ENCODE measurements around the gene FAF1. TPM values are rescaled to one million over a fixed set of nuclear protein-coding genes. Genes with fewer than 3 reads are reported as not detected.
"Not testable (repeated sequence)": the region's sequence is repeated elsewhere in the genome, so short reads cannot be mapped to it uniquely, and the experiment has no call there.

FAF1 gene
- total RNA-seq, 4 donors from 2014 or later = 25.1 to 74.6 (median 37.2) TPM

GRCh38 chr1:50964863-50965262 is 4.8 kb upstream of the FAF1 start:
- Histone ChIP-seq H3K9me3 (no peaks in the 10 kb centered on the region), H3K36me3 (no peaks in the 10 kb centered on the region), H3K4me3 (no peak overlapping the region), H3K27me3 (no peaks in the 10 kb centered on the region), H3K27ac (no peak overlapping the region), H3K4me1 (peaks cover 0 to 19% (median 12%) of the 10 kb centered on the region in 4 donors)
- 89 to 97% methylated on average over 8 to 11 of the region's 11 CpGs for WGBS, 2 donors (ENCODE audit: low coverage in 1 of 2)
- intact Hi-C loops (cut with DNase I; ENCODE audit: low total_unique reads) (no loop called here), in situ Hi-C loops (cut with MboI; ENCODE audit: low pct_ligation_motif_present in 1 of 4, low pct_unique_long_range_greater_than_20kb in 1 of 4, low sequenced_read_pairs in 3 of 4) (no loop called here)
- DNase-seq = no peak
- TF ChIP-seq POLR2AphosphoS5 (IDR thresholded peaks at IDR 0.05) = no peak
- TF ChIP-seq CTCF (IDR thresholded peaks at IDR 0.05) = no peak
- TF ChIP-seq POLR2A (IDR thresholded peaks at IDR 0.05) = no peak
- no peak for TF ChIP-seq EP300 (IDR thresholded peaks at IDR 0.05; ENCODE audit: low read depth)

GRCh38 chr1:50959303-50959912 is 659 bp downstream of the FAF1 start:
- 1% methylated on average over 13 to 29 of the region's 38 CpGs for whole genome bisulfite sequencing, 2 donors (ENCODE audit: low coverage in 1 of 2)
- peak overlapping the region; percentile 56 to 82 (median 69) for H3K4me3 ChIP-seq
- H3K27ac ChIP-seq = peak overlapping the region; percentile 84 to 97 (median 88)
- no peaks in the 10 kb centered on the region for H3K36me3 ChIP-seq
- no peaks in the 10 kb centered on the region for H3K27me3 ChIP-seq
- TF ChIP-seq EP300 (IDR thresholded peaks at IDR 0.05; ENCODE audit: low read depth) = no peak
- TF ChIP-seq CTCF (IDR thresholded peaks at IDR 0.05) = no peak
- TF ChIP-seq POLR2AphosphoS5 (IDR thresholded peaks at IDR 0.05) = no peak
- no peak for TF ChIP-seq POLR2A (IDR thresholded peaks at IDR 0.05)
- intact Hi-C loops (cut with DNase I; ENCODE audit: low total_unique reads) = no loop called here
- H3K4me1 ChIP-seq = peaks cover 9 to 31% (median 14%) of the 10 kb centered on the region in 4 donors
- no peaks in the 10 kb centered on the region for H3K9me3 ChIP-seq
- peak; percentile 35 for DNase-seq
- in situ Hi-C loops (cut with MboI; ENCODE audit: low pct_ligation_motif_present in 1 of 4, low pct_unique_long_range_greater_than_20kb in 1 of 4, low sequenced_read_pairs in 3 of 4) = no loop called here

- WGBS, 2 donors (ENCODE audit: low coverage in 1 of 2) = 69 to 73% methylated on average over 1 of the region's 1 CpG
Observed at GRCh38 chr1:50955116-50955515, 5.0 kb downstream of the FAF1 start.

GRCh38 chr1:50952566-50952965 is 7.5 kb downstream of the FAF1 start:
- H3K4me1 ChIP-seq = peaks cover 0 to 27% (median 4%) of the 10 kb centered on the region in 4 donors
- in situ Hi-C loops (cut with MboI; ENCODE audit: low pct_ligation_motif_present in 1 of 4, low pct_unique_long_range_greater_than_20kb in 1 of 4, low sequenced_read_pairs in 3 of 4); intact Hi-C loops (cut with DNase I; ENCODE audit: low total_unique reads); H3K27ac ChIP-seq; DNase-seq; H3K36me3 ChIP-seq; H3K4me3 ChIP-seq; H3K9me3 ChIP-seq; H3K27me3 ChIP-seq: not testable (repeated sequence)
- 93 to 96% methylated on average over 5 to 23 of the region's 31 CpGs for WGBS, 2 donors (ENCODE audit: low coverage in 1 of 2)

More at GRCh38 chr1:50955116-50955515, 5.0 kb downstream of the FAF1 start:
- Histone ChIP-seq H3K27ac (no peak overlapping the region), H3K27me3 (no peaks in the 10 kb centered on the region), H3K4me3 (no peak overlapping the region), H3K36me3 (no peaks in the 10 kb centered on the region), H3K9me3 (no peaks in the 10 kb centered on the region), H3K4me1 (peaks cover 9 to 39% (median 12%) of the 10 kb centered on the region in 4 donors)
- TF ChIP-seq EP300 (IDR thresholded peaks at IDR 0.05; ENCODE audit: low read depth) (no peak), POLR2A (IDR thresholded peaks at IDR 0.05) (no peak), POLR2AphosphoS5 (IDR thresholded peaks at IDR 0.05) (no peak), CTCF (IDR thresholded peaks at IDR 0.05) (no peak)
- DNase-seq = no peak
- intact Hi-C loops (cut with DNase I; ENCODE audit: low total_unique reads) = no loop called here
- in situ Hi-C loops (cut with MboI; ENCODE audit: low pct_ligation_motif_present in 1 of 4, low pct_unique_long_range_greater_than_20kb in 1 of 4, low sequenced_read_pairs in 3 of 4) = no loop called here

GRCh38 chr1:50950396-50950795 is 9.7 kb downstream of the FAF1 start:
- Histone ChIP-seq H3K27me3 (no peaks in the 10 kb centered on the region), H3K36me3 (no peaks in the 10 kb centered on the region), H3K4me1 (peaks cover 0 to 21% (median 4%) of the 10 kb centered on the region in 4 donors), H3K27ac (no peak overlapping the region), H3K4me3 (no peak overlapping the region), H3K9me3 (no peaks in the 10 kb centered on the region)
- in situ Hi-C loops (cut with MboI; ENCODE audit: low pct_ligation_motif_present in 1 of 4, low pct_unique_long_range_greater_than_20kb in 1 of 4, low sequenced_read_pairs in 3 of 4) = no loop called here
- TF ChIP-seq POLR2AphosphoS5 (IDR thresholded peaks at IDR 0.05) = no peak
- TF ChIP-seq EP300 (IDR thresholded peaks at IDR 0.05; ENCODE audit: low read depth) = no peak
- DNase-seq = no peak
- intact Hi-C loops (cut with DNase I; ENCODE audit: low total_unique reads) = no loop called here
- WGBS, 2 donors (ENCODE audit: low coverage in 1 of 2) = 61 to 71% methylated on average over 1 of the region's 1 CpG

All from transverse colon (tissue), 4 donors.